CD4-positive, alpha-beta T cell (primary cell): ENCODE data around the gene NHSL2. TPM values are rescaled to one million over a fixed set of nuclear protein-coding genes. Genes with fewer than 3 reads are reported as not detected.

Experiments
- ATAC-seq: fragments of 200-7000 bp; cut with Tn5 transposase; one replicate; pipeline ENCODE4 v1.10.0; 2022; ENCODE audit warnings: mild to moderate bottlenecking; ENCODE audit not compliant: poor library complexity
- CTCF ChIA-PET: fragments of 350-600 bp; sonication (Branson Sonifier 250); formaldehyde crosslinking; loops from one replicate; lab custom pipeline; 2021; ENCODE audit warnings: antibody characterized with exemption, inconsistent platforms; lab: Charles Lee
- POLR2A ChIA-PET: fragments of 350-600 bp; sonication (Branson Sonifier 250); formaldehyde crosslinking; loops from one replicate; lab custom pipeline; 2021; ENCODE audit warnings: antibody characterized with exemption, inconsistent platforms; lab: Charles Lee
- DNase-seq, 14 experiments: peaks; one replicate each; pipeline ENCODE4 v3.0.0-alpha.2; 2013 to 2020; ENCODE audit warnings: mixed read lengths in 2 of 14
- H3K27ac ChIP-seq, 2 donors: one replicate each; pipeline versions ENCODE4 v1.5.1 to v1.7.0; 2013; ENCODE audit warnings: low read length in 2 of 2, low read depth in 1 of 2, mild to moderate bottlenecking in 1 of 2
- H3K27me3 ChIP-seq, 2 experiments: 1 replicate in 1 of 2; 2 replicates in 1 of 2; pipeline versions ENCODE4 v1.6.1 to v1.7.0; 2013; ENCODE audit warnings: low read length in 2 of 2, control low read depth in 1 of 2, mild to moderate bottlenecking in 1 of 2, moderate library complexity in 1 of 2; ENCODE audit not compliant: insufficient read depth in 2 of 2, control insufficient read depth in 1 of 2
- H3K36me3 ChIP-seq: one replicate; pipeline ENCODE4 v1.6.1; 2013; ENCODE audit warnings: low read length, control low read depth; ENCODE audit not compliant: insufficient read depth
- H3K4me1 ChIP-seq: one replicate; pipeline ENCODE4 v1.6.1; 2013; ENCODE audit warnings: low read length, control low read depth; ENCODE audit not compliant: insufficient read depth
- H3K4me3 ChIP-seq: one replicate; pipeline ENCODE4 v1.5.1; 2013; ENCODE audit warnings: mild to moderate bottlenecking, low read length, moderate library complexity
- H3K9me3 ChIP-seq, 2 experiments: 1 replicate in 1 of 2; 2 replicates in 1 of 2; pipeline versions ENCODE4 v1.6.1 to v1.7.0; 2013; ENCODE audit warnings: low read length in 2 of 2, mild to moderate bottlenecking in 2 of 2, control low read depth in 1 of 2, moderate library complexity in 1 of 2; ENCODE audit not compliant: control insufficient read depth in 1 of 2, insufficient read depth in 1 of 2
- H3K27ac Mint-ChIP-seq: one replicate; pipeline ENCODE4 v1.8.0; 2020; ENCODE audit warnings: mixed read lengths
- H3K27me3 Mint-ChIP-seq: one replicate; pipeline ENCODE4 v1.8.0; 2021; ENCODE audit warnings: mixed read lengths
- H3K36me3 Mint-ChIP-seq: one replicate; pipeline ENCODE4 v1.8.0; 2021; ENCODE audit warnings: low read depth, mixed read lengths
- H3K4me1 Mint-ChIP-seq: one replicate; pipeline ENCODE4 v1.8.0; 2021; ENCODE audit warnings: low read depth, mixed read lengths
- H3K4me3 Mint-ChIP-seq: one replicate; pipeline ENCODE4 v1.8.0; 2020; ENCODE audit warnings: mild to moderate bottlenecking, mixed read lengths
- H3K9me3 Mint-ChIP-seq: one replicate; pipeline ENCODE4 v1.8.0; 2020; ENCODE audit warnings: mixed read lengths
- CTCF ChIP-seq: fragments of 200-600 bp; IDR thresholded peaks from one replicate; pipeline ENCODE4 v1.8.0; 2022; ENCODE audit warnings: antibody characterized with exemption, mild to moderate bottlenecking
- intact Hi-C, 2 experiments: fragments of 100-400 bp; cut with DNase I in 1 of 2; cut with micrococcal nuclease in 1 of 2; formaldehyde crosslinking; loops; one replicate each; pipeline versions ENCODE4 v1.15.1 to v1.9.0; 2023 to 2025; cut with DNase I, micrococcal nuclease
- total RNA-seq, 174 experiments: library from RNA in 2 of 174; stranded (reverse) in 2 of 174; gene quantifications; one replicate each; pipeline ENCODE4 v1.2.3 and lab custom pipeline; 2021 to 2026

The NHSL2 gene
- total RNA-seq, 2 experiments from 2014 or later, result 1.3 to 1.5 TPM

GRCh38 chrX:71976753-71977152 lies 66.1 kb downstream of the NHSL2 start:
- Mint-ChIP-seq H3K9me3 (no peaks in the 10 kb centered on the region), H3K27ac (no peak overlapping the region), H3K27me3 (no peaks in the 10 kb centered on the region), H3K4me3 (no peak overlapping the region), H3K4me1 (no peaks in the 10 kb centered on the region), H3K36me3 (no peaks in the 10 kb centered on the region)
- Histone ChIP-seq H3K9me3 (no peaks in the 10 kb centered on the region), H3K4me1 (no peaks in the 10 kb centered on the region), H3K27me3 (no peaks in the 10 kb centered on the region), H3K4me3 (no peak overlapping the region), H3K36me3 (no peaks in the 10 kb centered on the region), H3K27ac (no peak overlapping the region)
- TF ChIP-seq CTCF, result no peak
- ChIA-PET POLR2A (no interaction called here), CTCF (no interaction called here)
- ATAC-seq (no peak), DNase-seq (no peak)
- intact Hi-C loops, result no loop called here

GRCh38 chrX:71978164-71978563 lies 67.5 kb downstream of the NHSL2 start:
- Histone ChIP-seq H3K4me3 (no peak overlapping the region), H3K9me3 (no peaks in the 10 kb centered on the region), H3K4me1 (no peaks in the 10 kb centered on the region), H3K27me3 (peaks cover 0 to 3% of the 10 kb centered on the region in 2 experiments), H3K27ac (no peak overlapping the region), H3K36me3 (no peaks in the 10 kb centered on the region)
- Mint-ChIP-seq H3K27ac (no peak overlapping the region), H3K9me3 (no peaks in the 10 kb centered on the region), H3K4me1 (no peaks in the 10 kb centered on the region), H3K36me3 (no peaks in the 10 kb centered on the region), H3K4me3 (no peak overlapping the region), H3K27me3 (no peaks in the 10 kb centered on the region)
- ChIA-PET CTCF (no interaction called here), POLR2A (no interaction called here)
- ATAC-seq (no peak), DNase-seq (no peak)
- TF ChIP-seq CTCF, result no peak
- intact Hi-C loops, result no loop called here

- ChIA-PET POLR2A (no interaction called here), CTCF (no interaction called here)
- Histone ChIP-seq H3K4me1 (peaks cover 25% of the 10 kb centered on the region), H3K4me3 (no peak overlapping the region), H3K27ac (no peak overlapping the region), H3K36me3 (no peaks in the 10 kb centered on the region), H3K9me3 (no peaks in the 10 kb centered on the region), H3K27me3 (no peaks in the 10 kb centered on the region)
- no peak for DNase-seq
- H3K4me1 Mint-ChIP-seq, result peaks cover 12% of the 10 kb centered on the region
- ATAC-seq, result no peak
- H3K9me3 Mint-ChIP-seq, result no peaks in the 10 kb centered on the region
- intact Hi-C loops, result no loop called here
- no peak overlapping the region for H3K4me3 Mint-ChIP-seq
- TF ChIP-seq CTCF, result no peak
- H3K36me3 Mint-ChIP-seq, result no peaks in the 10 kb centered on the region
- H3K27ac Mint-ChIP-seq, result no peak overlapping the region
- H3K27me3 Mint-ChIP-seq, result no peaks in the 10 kb centered on the region
These were observed 79.3 kb downstream of the NHSL2 start for GRCh38 chrX:71989768-71990426.
